Mesodermal cell (in vitro differentiated cells): ENCODE measurements around the gene NT5DC4.
A peak's percentile ranks its signal among the peaks of the same experiment; 100 is the strongest.

ENCODE experiments used
- H3K27ac ChIP-seq: 2 replicates; pipeline ENCODE4 v1.7.0; 2013; ENCODE audit warnings: mild to moderate bottlenecking, low read depth, low read length, moderate library complexity; ENCODE audit not compliant: severe bottlenecking
- H3K36me3 ChIP-seq: 2 replicates; pipeline ENCODE4 v1.7.1; 2013; ENCODE audit warnings: mild to moderate bottlenecking, low read length, moderate library complexity; ENCODE audit not compliant: control insufficient read depth, insufficient read depth
- H3K4me1 ChIP-seq: one replicate; pipeline ENCODE4 v1.7.1; 2013; ENCODE audit warnings: mild to moderate bottlenecking, low read length; ENCODE audit not compliant: insufficient read depth, control insufficient read depth, poor library complexity, severe bottlenecking
- H3K4me3 ChIP-seq: 2 replicates; pipeline ENCODE4 v1.7.0; 2013; ENCODE audit warnings: low read length, control low read depth, mild to moderate bottlenecking; ENCODE audit not compliant: insufficient read depth, poor library complexity, severe bottlenecking; ENCODE audit errors: extremely low read depth
- H3K9me3 ChIP-seq: 2 replicates; pipeline ENCODE4 v1.7.1; 2013; ENCODE audit warnings: mild to moderate bottlenecking, low read length, moderate library complexity; ENCODE audit not compliant: control insufficient read depth
- WGBS, 2 experiments: methylation state at CpG; one replicate each; pipeline ENCODE4 v1.1.5; 2013; ENCODE audit warnings: missing lambda C conversion rate in 2 of 2; ENCODE audit not compliant: insufficient coverage in 2 of 2; 5-methylcytosine and 5-hydroxymethylcytosine counted together

The NT5DC4 gene

GRCh38 chr2:112686348-112687217 is 34.2 kb upstream of the NT5DC4 start:
- Histone ChIP-seq H3K4me1 (peaks cover 21% of the 10 kb centered on the region), H3K9me3 (no peaks in the 10 kb centered on the region), H3K4me3 (no peak overlapping the region), H3K27ac (no peak overlapping the region), H3K36me3 (no peaks in the 10 kb centered on the region)
- 92 to 93% methylated on average over 12 to 13 of the region's 15 CpGs for WGBS, 2 experiments

GRCh38 chr2:112687522-112687921 is 33.3 kb upstream of the NT5DC4 start:
- Histone ChIP-seq H3K9me3 (no peaks in the 10 kb centered on the region), H3K36me3 (no peaks in the 10 kb centered on the region), H3K4me3 (no peak overlapping the region), H3K4me1 (peaks cover 29% of the 10 kb centered on the region), H3K27ac (no peak overlapping the region)
- 91 to 94% methylated on average over 4 to 5 of the region's 6 CpGs for WGBS, 2 experiments

- H3K36me3 ChIP-seq = no peaks in the 10 kb centered on the region
- 94 to 97% methylated on average over 12 of the region's 14 CpGs for whole genome bisulfite sequencing, 2 experiments
- H3K27ac ChIP-seq = no peak overlapping the region
- no peak overlapping the region for H3K4me3 ChIP-seq
- peaks cover 36% of the 10 kb centered on the region for H3K4me1 ChIP-seq
- no peaks in the 10 kb centered on the region for H3K9me3 ChIP-seq
These were observed 32.5 kb upstream of the NT5DC4 start for GRCh38 chr2:112688086-112688880.

- Histone ChIP-seq H3K4me1 (peaks cover 25% of the 10 kb centered on the region), H3K9me3 (no peaks in the 10 kb centered on the region), H3K36me3 (no peaks in the 10 kb centered on the region), H3K27ac (no peak overlapping the region), H3K4me3 (no peak overlapping the region)
- WGBS, 2 experiments = 78% methylated on average over 8 to 9 of the region's 9 CpGs
These were observed 29.9 kb upstream of the NT5DC4 start for GRCh38 chr2:112690853-112691401.

- Histone ChIP-seq H3K4me3 (no peak overlapping the region), H3K9me3 (no peaks in the 10 kb centered on the region), H3K36me3 (no peaks in the 10 kb centered on the region), H3K4me1 (peaks cover 25% of the 10 kb centered on the region), H3K27ac (no peak overlapping the region)
- 82 to 90% methylated on average over 2 to 3 of the region's 4 CpGs for WGBS, 2 experiments
These were observed 28.9 kb upstream of the NT5DC4 start for GRCh38 chr2:112691881-112692281.

GRCh38 chr2:112692495-112692911 is 28.3 kb upstream of the NT5DC4 start:
- Histone ChIP-seq H3K9me3 (no peaks in the 10 kb centered on the region), H3K27ac (peak overlapping the region; percentile 26), H3K4me3 (no peak overlapping the region), H3K4me1 (peaks cover 23% of the 10 kb centered on the region), H3K36me3 (no peaks in the 10 kb centered on the region)
- WGBS, 2 experiments = 40 to 60% methylated on average over 3 to 5 of the region's 5 CpGs

GRCh38 chr2:112692918-112693317 is 27.9 kb upstream of the NT5DC4 start:
- Histone ChIP-seq H3K36me3 (no peaks in the 10 kb centered on the region), H3K4me3 (no peak overlapping the region), H3K27ac (peak overlapping the region; percentile 26), H3K4me1 (peaks cover 20% of the 10 kb centered on the region), H3K9me3 (no peaks in the 10 kb centered on the region)
- 100% methylated on average over 1 of the region's 1 CpG for WGBS, 2 experiments

GRCh38 chr2:112693596-112693995 is 27.2 kb upstream of the NT5DC4 start:
- WGBS, 2 experiments = 90 to 94% methylated on average over 4 to 5 of the region's 9 CpGs
- H3K4me3 ChIP-seq = no peak overlapping the region
- no peaks in the 10 kb centered on the region for H3K9me3 ChIP-seq
- H3K36me3 ChIP-seq = no peaks in the 10 kb centered on the region
- H3K27ac ChIP-seq = no peak overlapping the region
- peaks cover 14% of the 10 kb centered on the region for H3K4me1 ChIP-seq

GRCh38 chr2:112694182-112694581 is 26.6 kb upstream of the NT5DC4 start:
- H3K4me3 ChIP-seq = no peak overlapping the region
- 95 to 97% methylated on average over 9 to 11 of the region's 12 CpGs for WGBS, 2 experiments

GRCh38 chr2:112698834-112699515 is 21.8 kb upstream of the NT5DC4 start:
- H3K4me3 ChIP-seq = no peak overlapping the region
- WGBS, 2 experiments = 90 to 100% methylated on average over 2 of the region's 3 CpGs
- H3K4me1 ChIP-seq = no peaks in the 10 kb centered on the region
- no peak overlapping the region for H3K27ac ChIP-seq
- H3K36me3 ChIP-seq = no peaks in the 10 kb centered on the region
- H3K9me3 ChIP-seq = no peaks in the 10 kb centered on the region

More at GRCh38 chr2:112694182-112694581, 26.6 kb upstream of the NT5DC4 start:
- H3K27ac ChIP-seq = no peak overlapping the region
- peaks cover 14% of the 10 kb centered on the region for H3K4me1 ChIP-seq
- no peaks in the 10 kb centered on the region for H3K9me3 ChIP-seq
- H3K36me3 ChIP-seq = no peaks in the 10 kb centered on the region
